Esophagus muscularis mucosa (tissue), 3 donors: ENCODE measurements around the gene RUNX1.

Experiments
- CTCF ChIP-seq, 3 experiments: fragments of 200-600 bp in 2 of 3; fragments of 450-650 bp in 1 of 3; sonication (generic) in 2 of 3; IDR thresholded peaks; one replicate each; pipeline ENCODE4 v1.5.1; 2017 to 2019; ENCODE audit warnings: antibody characterized with exemption in 3 of 3, mild to moderate bottlenecking in 2 of 3, moderate library complexity in 1 of 3
- POLR2A ChIP-seq: fragments of 450-650 bp; IDR thresholded peaks from one replicate; pipeline ENCODE4 v1.6.1; 2017; ENCODE audit warnings: antibody characterized with exemption, moderate library complexity, mild to moderate bottlenecking, low read depth

DNA sequence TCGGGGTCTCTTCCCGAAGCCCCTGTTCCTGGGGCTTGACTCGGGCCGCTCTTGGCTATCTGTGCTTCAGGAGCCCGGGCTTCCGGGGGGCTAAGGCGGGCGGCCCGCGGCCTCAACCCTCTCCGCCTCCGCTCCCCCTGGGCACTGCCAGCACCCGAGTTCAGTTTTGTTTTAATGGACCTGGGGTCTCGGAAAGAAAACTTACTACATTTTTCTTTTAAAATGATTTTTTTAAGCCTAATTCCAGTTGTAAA lies 158.7 kb downstream of the RUNX1 start:
- TF ChIP-seq CTCF (IDR thresholded peaks at IDR 0.05) (no peak), POLR2A (no peak)
